Gastroesophageal sphincter (tissue), 4 donors: ENCODE results near the gene ARHGEF16. TPM values are rescaled to one million over a fixed set of nuclear protein-coding genes. Genes with fewer than 3 reads are reported as not detected.

Experiments used
- ATAC-seq: fragments of 150-250 bp; one replicate; pipeline ENCODE4 v1.9.1; 2016; ENCODE audit warnings: mild to moderate bottlenecking, moderate library complexity
- H3K27ac ChIP-seq, 4 donors: fragments of 200-600 bp; sonication (generic) in 3 of 4; 1 replicate in 3 of 4; 2 replicates in 1 of 4; pipeline ENCODE4 v1.5.1; 2016 to 2019
- H3K27me3 ChIP-seq: fragments of 200-600 bp; sonication (generic); one replicate; pipeline ENCODE4 v1.5.1; 2019
- H3K36me3 ChIP-seq, 2 donors: fragments of 200-600 bp; sonication (generic); one replicate each; pipeline ENCODE4 v1.5.1; 2019; ENCODE audit warnings: control low read depth in 1 of 2
- H3K4me1 ChIP-seq, 3 donors: fragments of 200-600 bp; sonication (generic); 1 replicate in 2 of 3; 2 replicates in 1 of 3; pipeline ENCODE4 v1.5.1; 2016 to 2019; ENCODE audit warnings: control low read depth in 2 of 3
- H3K4me3 ChIP-seq, 2 donors: fragments of 200-600 bp; sonication (generic); one replicate each; pipeline ENCODE4 v1.5.1; 2019; ENCODE audit warnings: mild to moderate bottlenecking in 1 of 2, moderate library complexity in 1 of 2
- H3K9me3 ChIP-seq, 3 donors: fragments of 200-600 bp; sonication (generic); one replicate each; pipeline ENCODE4 v1.5.1; 2017 to 2019; ENCODE audit warnings: control low read depth in 2 of 3
- EP300 ChIP-seq: sonication (generic); formaldehyde crosslinking; IDR thresholded peaks from one replicate; pipeline ENCODE4 v1.6.1; 2017; ENCODE audit warnings: antibody characterized with exemption, mild to moderate bottlenecking
- POLR2A ChIP-seq, 2 donors: fragments of 450-650 bp; IDR thresholded peaks; one replicate each; pipeline ENCODE4 v1.6.1; 2017; ENCODE audit warnings: antibody characterized with exemption in 2 of 2, mild to moderate bottlenecking in 2 of 2, moderate library complexity in 1 of 2
- POLR2AphosphoS5 ChIP-seq: sonication (generic); formaldehyde crosslinking; IDR thresholded peaks from one replicate; pipeline ENCODE4 v1.6.1; 2017; ENCODE audit warnings: antibody characterized with exemption
- WGBS, 2 donors: methylation state at CpG; one replicate each; pipeline ENCODE4 v1.1.5; 2018; ENCODE audit warnings: low coverage in 1 of 2; 5-methylcytosine and 5-hydroxymethylcytosine counted together
- total RNA-seq, 4 donors: library from RNA; depleted of rRNA; stranded (reverse); fragments of >200 nt; gene quantifications; one replicate each; pipeline ENCODE4 v1.1.0, GENCODE V29; 2016
- TF ChIP-seq, protein P1 (sequence below), 4 experiments: fragments of 200-600 bp in 2 of 4; fragments of 450-650 bp in 2 of 4; sonication (generic) in 1 of 4; IDR thresholded peaks; one replicate each; pipeline ENCODE4 v1.5.1; 2017 to 2019; ENCODE audit warnings: antibody characterized with exemption in 4 of 4, mild to moderate bottlenecking in 2 of 4, moderate library complexity in 2 of 4

The ARHGEF16 gene
- total RNA-seq, 4 donors from 2014 or later: 0.54 to 2.3 (median 0.87) TPM

DNA sequence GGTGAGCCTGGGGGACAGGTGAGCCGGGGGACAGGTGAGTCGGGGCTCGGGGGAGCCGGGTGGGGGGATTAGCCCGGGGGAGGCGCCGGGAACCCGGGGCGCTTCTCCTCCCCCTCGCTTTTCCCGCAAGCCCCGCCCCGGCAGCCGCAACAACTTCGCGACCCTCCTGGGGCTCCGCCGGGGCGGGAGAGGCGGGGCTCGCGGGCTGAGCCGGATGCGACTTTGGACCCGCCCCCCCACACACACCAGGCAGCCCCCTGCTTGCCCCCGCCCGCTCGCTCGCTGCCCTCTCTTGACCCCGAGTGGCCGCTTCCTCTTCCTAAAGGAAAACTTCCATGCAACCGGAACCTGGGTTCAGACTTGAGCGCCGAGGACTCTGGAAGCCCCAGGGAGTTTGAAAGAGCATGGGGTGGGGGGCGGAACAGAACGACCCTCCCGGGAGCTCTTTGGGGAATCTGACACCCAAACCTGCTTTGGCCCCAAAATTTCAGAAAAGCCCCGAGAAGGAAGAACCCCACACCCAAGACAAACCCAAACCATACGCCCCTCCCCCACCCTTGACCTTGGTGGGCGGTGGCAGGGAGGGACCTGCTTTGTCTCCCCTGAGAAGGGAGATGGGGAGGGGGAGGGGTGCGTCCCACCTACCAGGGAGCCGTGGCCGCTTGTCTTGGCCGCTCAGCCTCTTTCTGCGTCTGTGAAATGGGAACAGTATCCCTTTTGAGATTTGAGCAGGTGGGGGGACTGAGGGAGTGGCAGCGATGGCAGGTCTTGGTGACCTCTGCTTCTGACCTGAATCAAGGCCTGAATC lies 550 bp downstream of the ARHGEF16 start:
- Histone ChIP-seq H3K27me3 (peaks cover 75% of the 10 kb centered on the region), H3K36me3 (no peaks in the 10 kb centered on the region), H3K27ac (peak overlapping the region in 3 of 4 donors; percentile 41 to 69 (median 51)), H3K4me3 (peak overlapping the region; percentile 26 to 57), H3K9me3 (no peaks in the 10 kb centered on the region), H3K4me1 (peaks cover 0 to 39% (median 13%) of the 10 kb centered on the region in 3 donors)
- peak; percentile 9 for ATAC-seq
- WGBS, 2 donors: 16% methylated on average over 6 of the region's 46 CpGs; no CpG with 5 or more reads in 1 of the 2 donors
- TF ChIP-seq POLR2AphosphoS5 (no peak), POLR2A (IDR thresholded peaks at IDR 0.05) (no peak), EP300 (no peak)

DNA sequence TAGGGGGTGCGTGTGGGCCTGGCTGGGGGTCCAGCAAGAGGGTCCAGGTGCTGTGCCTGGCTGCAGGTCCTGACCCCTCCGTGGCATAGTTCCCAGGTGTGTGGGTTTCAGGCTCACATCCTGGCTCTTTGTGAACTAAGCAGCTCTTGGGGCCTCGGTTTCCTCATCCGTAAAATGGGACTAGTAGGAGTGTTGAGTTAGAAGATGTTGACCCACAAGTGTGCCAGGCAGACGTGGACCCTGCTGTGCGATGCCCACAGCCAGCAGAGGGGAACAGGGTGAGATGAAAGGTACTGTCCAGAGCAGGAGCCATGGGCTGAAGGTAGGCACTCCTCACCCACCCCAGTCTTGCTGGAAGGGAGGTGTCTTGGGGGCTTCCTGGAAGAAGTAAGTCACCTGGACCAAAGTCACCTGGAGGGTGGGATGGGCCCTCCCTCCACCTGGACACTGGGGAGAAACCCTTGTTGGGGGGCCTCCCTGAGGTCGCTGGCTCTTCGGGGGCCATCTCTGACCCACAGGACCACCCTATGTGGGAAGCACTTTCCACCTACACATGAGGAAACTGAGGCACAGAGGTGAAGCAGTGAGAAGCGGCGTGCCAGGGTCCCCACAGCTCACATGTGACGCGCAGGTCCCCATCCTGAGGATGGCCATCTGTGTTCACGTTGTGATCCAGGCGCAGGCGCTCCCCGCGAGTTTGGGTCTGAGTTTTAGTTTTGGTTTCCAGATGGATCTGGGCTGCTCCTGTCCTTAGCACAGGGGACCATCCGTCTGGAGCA lies 1.4 kb downstream of the ARHGEF16 start:
- Histone ChIP-seq H3K4me3 (no peak overlapping the region), H3K27ac (no peak overlapping the region), H3K36me3 (no peaks in the 10 kb centered on the region), H3K27me3 (peaks cover 66% of the 10 kb centered on the region), H3K4me1 (peaks cover 0 to 39% (median 13%) of the 10 kb centered on the region in 3 donors), H3K9me3 (no peaks in the 10 kb centered on the region)
- no peak for TF ChIP-seq POLR2AphosphoS5
- TF ChIP-seq, protein P1, sequence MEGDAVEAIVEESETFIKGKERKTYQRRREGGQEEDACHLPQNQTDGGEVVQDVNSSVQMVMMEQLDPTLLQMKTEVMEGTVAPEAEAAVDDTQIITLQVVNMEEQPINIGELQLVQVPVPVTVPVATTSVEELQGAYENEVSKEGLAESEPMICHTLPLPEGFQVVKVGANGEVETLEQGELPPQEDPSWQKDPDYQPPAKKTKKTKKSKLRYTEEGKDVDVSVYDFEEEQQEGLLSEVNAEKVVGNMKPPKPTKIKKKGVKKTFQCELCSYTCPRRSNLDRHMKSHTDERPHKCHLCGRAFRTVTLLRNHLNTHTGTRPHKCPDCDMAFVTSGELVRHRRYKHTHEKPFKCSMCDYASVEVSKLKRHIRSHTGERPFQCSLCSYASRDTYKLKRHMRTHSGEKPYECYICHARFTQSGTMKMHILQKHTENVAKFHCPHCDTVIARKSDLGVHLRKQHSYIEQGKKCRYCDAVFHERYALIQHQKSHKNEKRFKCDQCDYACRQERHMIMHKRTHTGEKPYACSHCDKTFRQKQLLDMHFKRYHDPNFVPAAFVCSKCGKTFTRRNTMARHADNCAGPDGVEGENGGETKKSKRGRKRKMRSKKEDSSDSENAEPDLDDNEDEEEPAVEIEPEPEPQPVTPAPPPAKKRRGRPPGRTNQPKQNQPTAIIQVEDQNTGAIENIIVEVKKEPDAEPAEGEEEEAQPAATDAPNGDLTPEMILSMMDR (IDR thresholded peaks at IDR 0.05): no peak
- no peak for TF ChIP-seq EP300
- TF ChIP-seq POLR2A (IDR thresholded peaks at IDR 0.05): no peak
- ATAC-seq: no peak
- 40 to 70% methylated on average over 1 to 2 of the region's 18 CpGs for WGBS, 2 donors

DNA sequence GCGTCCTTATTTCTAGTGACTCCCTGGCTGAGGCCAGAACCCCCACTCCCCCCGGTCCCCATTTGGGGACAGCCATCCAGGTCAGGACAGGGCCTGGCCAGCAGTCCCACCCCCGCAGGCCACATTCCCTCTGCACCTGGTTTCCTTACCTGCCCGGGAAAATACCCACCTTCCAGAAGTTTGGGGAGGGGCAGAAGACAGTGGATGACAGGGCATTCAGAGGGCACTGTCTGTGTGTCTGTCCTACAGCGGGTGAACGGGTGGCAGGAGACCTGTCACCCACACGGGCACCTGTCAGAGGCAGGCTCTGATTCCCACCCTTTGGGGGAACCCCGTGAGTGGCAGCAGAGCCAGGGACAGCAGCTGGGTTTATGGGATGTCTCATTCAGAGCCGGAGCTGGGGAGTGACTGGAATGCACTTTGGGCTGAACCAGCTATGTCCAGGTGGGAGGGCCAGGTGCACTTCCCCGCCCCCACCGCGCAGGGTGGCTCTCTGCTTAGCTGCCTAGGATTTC lies 2.0 kb downstream of the ARHGEF16 start:
- peaks cover 62% of the 10 kb centered on the region for H3K27me3 ChIP-seq
- WGBS, 2 donors: no CpG with 5 or more reads among the region's 12 CpGs
- no peaks in the 10 kb centered on the region for H3K36me3 ChIP-seq
- ATAC-seq: no peak
- no peak for TF ChIP-seq POLR2AphosphoS5
- TF ChIP-seq, protein P1 (IDR thresholded peaks at IDR 0.05): no peak
- no peak for TF ChIP-seq POLR2A (IDR thresholded peaks at IDR 0.05)
- no peak for TF ChIP-seq EP300
- no peak overlapping the region for H3K4me3 ChIP-seq
- H3K4me1 ChIP-seq: peaks cover 0 to 39% (median 13%) of the 10 kb centered on the region in 3 donors
- no peak overlapping the region for H3K27ac ChIP-seq
- no peaks in the 10 kb centered on the region for H3K9me3 ChIP-seq

DNA sequence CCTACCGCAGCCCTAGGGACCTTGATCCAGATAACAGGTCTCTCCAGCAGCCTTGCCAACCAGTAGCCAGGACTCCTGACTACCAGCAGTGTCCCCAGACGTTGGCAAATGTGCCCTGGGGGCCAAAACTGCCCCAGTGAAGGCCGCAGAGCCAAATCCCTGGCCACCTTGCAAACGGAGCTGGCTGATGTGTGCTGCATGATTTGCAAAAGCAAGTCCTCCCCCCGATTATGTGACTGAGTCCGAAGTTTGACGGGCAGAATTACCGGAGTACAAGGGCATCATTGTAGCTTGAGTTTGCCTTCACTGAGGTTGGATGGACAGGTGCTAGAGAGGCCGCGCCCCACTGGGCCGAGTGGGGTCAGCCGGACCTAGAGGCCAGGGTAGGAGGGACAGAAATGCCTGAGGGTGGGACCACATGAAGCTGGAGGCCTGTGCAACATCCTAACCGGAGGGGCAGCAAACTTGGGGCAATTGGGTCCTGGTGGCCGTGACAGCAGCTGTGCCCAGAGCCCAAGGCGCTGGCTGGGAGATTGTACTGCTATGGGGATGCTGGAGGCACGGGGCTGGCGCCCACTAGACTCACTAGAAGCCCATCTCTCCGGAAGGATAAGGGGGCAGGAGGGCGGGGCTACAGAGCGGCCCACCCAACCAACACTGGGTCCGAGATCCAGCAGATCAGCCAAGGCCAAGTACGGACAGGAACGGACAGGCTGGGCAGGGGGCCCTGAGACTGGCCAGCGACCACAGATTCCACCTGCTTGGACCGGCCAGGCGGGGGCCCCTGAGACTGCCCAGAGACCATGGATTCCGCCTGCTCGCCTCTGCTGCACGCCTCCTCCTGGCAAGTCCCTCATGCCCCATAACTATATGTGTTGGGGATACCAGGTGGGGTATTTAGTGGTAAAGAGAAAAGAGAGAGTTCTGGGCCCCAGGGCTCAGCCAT lies 2.8 kb downstream of the ARHGEF16 start:
- H3K4me3 ChIP-seq: no peak overlapping the region
- H3K27me3 ChIP-seq: peaks cover 62% of the 10 kb centered on the region
- H3K36me3 ChIP-seq: no peaks in the 10 kb centered on the region
- peak overlapping the region in 1 of 4 donors; percentile 26 for H3K27ac ChIP-seq
- WGBS, 2 donors: 88 to 89% methylated on average over 4 to 5 of the region's 29 CpGs
- no peak for ATAC-seq
- H3K4me1 ChIP-seq: peaks cover 0 to 39% (median 13%) of the 10 kb centered on the region in 3 donors
- TF ChIP-seq POLR2A (IDR thresholded peaks at IDR 0.05) (no peak), EP300 (no peak), POLR2AphosphoS5 (no peak)
- TF ChIP-seq, protein P1 (IDR thresholded peaks at IDR 0.05): no peak
- H3K9me3 ChIP-seq: no peaks in the 10 kb centered on the region
